HepG2 (cell line): ENCODE measurements around the gene CYP2S1. TPM values are rescaled to one million over a fixed set of nuclear protein-coding genes. Genes with fewer than 3 reads are reported as not detected.

Experiments
- ARHGAP35 ChIP-seq: sonication (generic); formaldehyde crosslinking; IDR thresholded peaks from 2 replicates; pipeline ENCODE4 v1.9.0; 2022; ENCODE audit warnings: mild to moderate bottlenecking, inconsistent platforms, moderate library complexity, missing genetic modification reagents, borderline replicate concordance
- BHLHE40 ChIP-seq: IDR thresholded peaks from 2 replicates; pipeline ENCODE4 v1.6.1; 2011; ENCODE audit warnings: low read length, improper control_type of control experiment
- CAMTA2 ChIP-seq: sonication (generic); formaldehyde crosslinking; IDR thresholded peaks from 2 replicates; pipeline ENCODE4 v1.4.0; 2020; ENCODE audit warnings: mild to moderate bottlenecking, missing genetic modification reagents, borderline replicate concordance
- EHMT2 ChIP-seq: fragments of 200-600 bp; sonication (generic); IDR thresholded peaks from 2 replicates; pipeline ENCODE4 v1.7.0; 2017; ENCODE audit warnings: antibody characterized with exemption, low read depth, low read length, borderline replicate concordance
- FOXM1 ChIP-seq: sonication (generic); formaldehyde crosslinking; IDR thresholded peaks from 2 replicates; pipeline ENCODE4 v1.5.0; 2020; ENCODE audit warnings: missing genetic modification reagents
- HDAC6 ChIP-seq: fragments of 200-600 bp; sonication (generic); IDR thresholded peaks from 2 replicates; pipeline ENCODE4 v1.7.0; 2017; ENCODE audit warnings: mild to moderate bottlenecking, antibody characterized with exemption, low read length, low read depth
- ISL2 ChIP-seq: sonication (generic); formaldehyde crosslinking; IDR thresholded peaks from 2 replicates; pipeline ENCODE4 v1.5.0; 2020; ENCODE audit warnings: missing genetic modification reagents
- REPIN1 ChIP-seq: sonication (generic); formaldehyde crosslinking; IDR thresholded peaks from 2 replicates; pipeline ENCODE4 v1.8.0; 2022; ENCODE audit warnings: missing genetic modification reagents, low read depth, mild to moderate bottlenecking, borderline replicate concordance
- SOX13 ChIP-seq, 3 experiments: fragments of 450-650 bp in 1 of 3; sonication (generic) in 1 of 3; formaldehyde crosslinking in 1 of 3; IDR thresholded peaks in 2 of 3; conservative IDR thresholded peaks in 1 of 3; 2 replicates each; pipeline versions ENCODE4 v1.5.0 to v1.6.1; 2016 to 2020; ENCODE audit warnings: antibody characterized with exemption in 1 of 3, mild to moderate bottlenecking in 1 of 3, missing compliant biosample characterization in 1 of 3, missing genetic modification reagents in 1 of 3, moderate library complexity in 1 of 3
- SP5 ChIP-seq: IDR thresholded peaks from 2 replicates; pipeline ENCODE4 v1.6.1; 2016; ENCODE audit warnings: low read depth, borderline replicate concordance
- TAF15 ChIP-seq: fragments of 200-400 bp; formaldehyde crosslinking; IDR thresholded peaks from one replicate; pipeline ENCODE4 v1.6.1; 2018; ENCODE audit warnings: mild to moderate bottlenecking, low read depth, low read length; ENCODE audit not compliant: poor library complexity, severe bottlenecking
- TGIF2 ChIP-seq: IDR thresholded peaks from 2 replicates; pipeline ENCODE4 v1.6.1; 2016; ENCODE audit warnings: control low read depth, missing compliant biosample characterization
- TP53 ChIP-seq: sonication (generic); formaldehyde crosslinking; conservative IDR thresholded peaks from 2 replicates; pipeline ENCODE4 v1.4.0; 2020; ENCODE audit warnings: missing genetic modification reagents
- ZNF10 ChIP-seq: sonication (generic); formaldehyde crosslinking; IDR thresholded peaks from 2 replicates; pipeline ENCODE4 v1.4.0; 2020; ENCODE audit warnings: mild to moderate bottlenecking, low read depth, missing genetic modification reagents, borderline replicate concordance
- ZNF337 ChIP-seq: sonication (generic); formaldehyde crosslinking; IDR thresholded peaks from 2 replicates; pipeline ENCODE4 v1.5.1; 2020; ENCODE audit warnings: missing genetic modification reagents, low read depth, mild to moderate bottlenecking, borderline replicate concordance
- ZNF550 ChIP-seq: sonication (generic); formaldehyde crosslinking; IDR thresholded peaks from 2 replicates; pipeline ENCODE4 v1.4.0; 2020; ENCODE audit warnings: mild to moderate bottlenecking, missing genetic modification reagents, borderline replicate concordance
- ZNF558 ChIP-seq: sonication (generic); formaldehyde crosslinking; IDR thresholded peaks from 2 replicates; pipeline ENCODE4 v1.9.0; 2022; ENCODE audit warnings: mild to moderate bottlenecking, missing genetic modification reagents, borderline replicate concordance
- ZNF816 ChIP-seq: sonication (generic); formaldehyde crosslinking; IDR thresholded peaks from 2 replicates; pipeline ENCODE4 v1.8.0; 2022; ENCODE audit warnings: missing genetic modification reagents, mild to moderate bottlenecking, borderline replicate concordance
- polyA plus RNA-seq, 8 experiments: library from polyadenylated mRNA; depleted of rRNA in 3 of 8; stranded (reverse) in 7 of 8; unstranded in 1 of 8; fragments of >200 nt; fragmentation: Illumina TruSeq in 4 of 8; extraction: Trizol in 4 of 8; gene quantifications; 2 replicates each; pipeline versions ENCODE4 v1.2.1 to v1.2.3, GENCODE V29; 2011 to 2016; ENCODE audit warnings: low read depth in 4 of 8, missing spikeins in 1 of 8, mixed read lengths in 1 of 8; ENCODE audit not compliant: insufficient read depth in 1 of 8
- total RNA-seq, 5 experiments: library from RNA; depleted of rRNA; stranded (reverse); fragments of >200 nt; fragmentation: Illumina TruSeq; extraction: Trizol; gene quantifications; 2 replicates each; pipeline ENCODE4 v1.2.3, GENCODE V29; 2016; ENCODE audit warnings: low read depth in 1 of 5
- TF ChIP-seq, protein P1 (sequence below): IDR thresholded peaks from 2 replicates; pipeline ENCODE4 v1.6.1; 2016; ENCODE audit warnings: missing genetic modification reagents, missing compliant biosample characterization
- TF ChIP-seq, protein P2 (sequence below): sonication (generic); formaldehyde crosslinking; IDR thresholded peaks from 2 replicates; pipeline ENCODE4 v1.5.0; 2020; ENCODE audit warnings: missing genetic modification reagents
- TF ChIP-seq, protein P3 (sequence below): sonication (generic); formaldehyde crosslinking; IDR thresholded peaks from 2 replicates; pipeline ENCODE4 v1.4.0; 2020; ENCODE audit warnings: missing genetic modification reagents, borderline replicate concordance

The CYP2S1 gene
- total and polyA plus RNA-seq, 2 of the 13 experiments (the other 11 are each of a cell fraction or from before 2014, with no cell fraction given) = 0.09 to 2.1 TPM

DNA sequence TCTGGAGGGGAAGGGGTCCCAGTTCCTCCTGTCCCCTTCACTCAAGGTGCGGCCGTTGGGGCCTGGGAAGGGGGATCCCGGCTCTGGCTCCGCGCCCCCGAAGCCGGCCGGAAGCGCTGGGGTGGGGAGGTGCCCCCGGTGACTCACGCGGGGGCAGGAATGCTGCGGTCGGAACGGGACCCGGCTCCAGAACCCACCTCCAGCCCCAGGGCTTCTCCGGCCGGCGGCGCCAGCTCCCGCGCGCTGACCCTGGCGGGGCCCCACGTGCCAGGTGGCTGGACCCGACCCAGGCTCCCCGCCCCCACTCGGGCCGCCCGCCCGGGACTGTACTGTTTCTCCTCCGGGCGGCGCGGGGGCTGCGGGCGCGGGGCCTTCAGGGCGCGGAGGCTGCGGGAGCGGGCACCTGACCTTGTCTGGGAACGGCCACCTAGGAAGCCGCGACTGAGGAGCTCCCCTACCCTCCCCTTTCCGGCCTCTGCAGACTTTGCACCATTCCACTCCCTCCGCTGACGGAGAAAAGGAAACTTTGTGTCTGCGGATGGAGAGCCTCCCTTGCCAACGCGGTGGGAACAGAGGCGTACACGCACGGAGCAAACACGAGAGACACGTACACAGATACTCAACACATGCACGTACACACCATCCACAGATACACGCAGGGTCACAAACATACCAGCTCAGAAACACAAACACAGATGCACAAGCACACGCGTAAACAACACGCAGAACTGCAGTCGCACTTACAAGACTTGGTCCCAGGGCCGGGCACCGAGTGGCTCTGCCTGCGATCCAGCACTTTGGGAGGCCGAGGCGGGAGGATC, 33.2 kb downstream of the CYP2S1 start (continued):
- peak; percentile 47; the same call in 1 of the 2 replicates for TF ChIP-seq TP53
- no peak for TF ChIP-seq TAF15
- TF ChIP-seq, protein P1, sequence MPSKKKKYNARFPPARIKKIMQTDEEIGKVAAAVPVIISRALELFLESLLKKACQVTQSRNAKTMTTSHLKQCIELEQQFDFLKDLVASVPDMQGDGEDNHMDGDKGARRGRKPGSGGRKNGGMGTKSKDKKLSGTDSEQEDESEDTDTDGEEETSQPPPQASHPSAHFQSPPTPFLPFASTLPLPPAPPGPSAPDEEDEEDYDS (CRISPR knock-in tag) = no peak
- TF ChIP-seq BHLHE40 = peak; percentile 85
- TF ChIP-seq CAMTA2 = 0 out of 2 replicates have a peak, but pooled peaks have one; percentile 25
- TF ChIP-seq ZNF816 (CRISPR knock-in tag) = no peak
- TF ChIP-seq EHMT2 = no peak
- TF ChIP-seq ZNF550 (CRISPR knock-in tag) = no peak
- peak; percentile 79 for TF ChIP-seq TGIF2 (CRISPR knock-in tag)
- peak; percentile 52 for TF ChIP-seq REPIN1 (CRISPR knock-in tag)
- peak; percentile 28; the same call in 1 of the 2 replicates for TF ChIP-seq ISL2 (CRISPR knock-in tag)
- TF ChIP-seq ARHGAP35 (CRISPR knock-in tag) = no peak
- TF ChIP-seq HDAC6 = no peak
- no peak for TF ChIP-seq SOX13 (IDR thresholded peaks at IDR 0.05)
- TF ChIP-seq SOX13 (CRISPR knock-in tag; conservative IDR thresholded peaks at IDR 0.05 in 1 of 2, IDR thresholded peaks at IDR 0.05 in 1 of 2) = peak in 1 of 2 experiments; percentile 35; a peak in 1 of 4 replicates
- TF ChIP-seq ZNF558 (CRISPR knock-in tag) = no peak
- TF ChIP-seq SP5 (CRISPR knock-in tag) = no peak; the same call in 1 of the 2 replicates
- TF ChIP-seq ZNF10 (CRISPR knock-in tag) = no peak
- 0 out of 2 replicates have a peak, but pooled peaks have one; percentile 51 for TF ChIP-seq ZNF337 (CRISPR knock-in tag)
- TF ChIP-seq FOXM1 (CRISPR knock-in tag) = no peak
- TF ChIP-seq, protein P2, sequence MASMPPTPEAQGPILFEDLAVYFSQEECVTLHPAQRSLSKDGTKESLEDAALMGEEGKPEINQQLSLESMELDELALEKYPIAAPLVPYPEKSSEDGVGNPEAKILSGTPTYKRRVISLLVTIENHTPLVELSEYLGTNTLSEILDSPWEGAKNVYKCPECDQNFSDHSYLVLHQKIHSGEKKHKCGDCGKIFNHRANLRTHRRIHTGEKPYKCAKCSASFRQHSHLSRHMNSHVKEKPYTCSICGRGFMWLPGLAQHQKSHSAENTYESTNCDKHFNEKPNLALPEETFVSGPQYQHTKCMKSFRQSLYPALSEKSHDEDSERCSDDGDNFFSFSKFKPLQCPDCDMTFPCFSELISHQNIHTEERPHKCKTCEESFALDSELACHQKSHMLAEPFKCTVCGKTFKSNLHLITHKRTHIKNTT = no peak
- TF ChIP-seq, protein P3, sequence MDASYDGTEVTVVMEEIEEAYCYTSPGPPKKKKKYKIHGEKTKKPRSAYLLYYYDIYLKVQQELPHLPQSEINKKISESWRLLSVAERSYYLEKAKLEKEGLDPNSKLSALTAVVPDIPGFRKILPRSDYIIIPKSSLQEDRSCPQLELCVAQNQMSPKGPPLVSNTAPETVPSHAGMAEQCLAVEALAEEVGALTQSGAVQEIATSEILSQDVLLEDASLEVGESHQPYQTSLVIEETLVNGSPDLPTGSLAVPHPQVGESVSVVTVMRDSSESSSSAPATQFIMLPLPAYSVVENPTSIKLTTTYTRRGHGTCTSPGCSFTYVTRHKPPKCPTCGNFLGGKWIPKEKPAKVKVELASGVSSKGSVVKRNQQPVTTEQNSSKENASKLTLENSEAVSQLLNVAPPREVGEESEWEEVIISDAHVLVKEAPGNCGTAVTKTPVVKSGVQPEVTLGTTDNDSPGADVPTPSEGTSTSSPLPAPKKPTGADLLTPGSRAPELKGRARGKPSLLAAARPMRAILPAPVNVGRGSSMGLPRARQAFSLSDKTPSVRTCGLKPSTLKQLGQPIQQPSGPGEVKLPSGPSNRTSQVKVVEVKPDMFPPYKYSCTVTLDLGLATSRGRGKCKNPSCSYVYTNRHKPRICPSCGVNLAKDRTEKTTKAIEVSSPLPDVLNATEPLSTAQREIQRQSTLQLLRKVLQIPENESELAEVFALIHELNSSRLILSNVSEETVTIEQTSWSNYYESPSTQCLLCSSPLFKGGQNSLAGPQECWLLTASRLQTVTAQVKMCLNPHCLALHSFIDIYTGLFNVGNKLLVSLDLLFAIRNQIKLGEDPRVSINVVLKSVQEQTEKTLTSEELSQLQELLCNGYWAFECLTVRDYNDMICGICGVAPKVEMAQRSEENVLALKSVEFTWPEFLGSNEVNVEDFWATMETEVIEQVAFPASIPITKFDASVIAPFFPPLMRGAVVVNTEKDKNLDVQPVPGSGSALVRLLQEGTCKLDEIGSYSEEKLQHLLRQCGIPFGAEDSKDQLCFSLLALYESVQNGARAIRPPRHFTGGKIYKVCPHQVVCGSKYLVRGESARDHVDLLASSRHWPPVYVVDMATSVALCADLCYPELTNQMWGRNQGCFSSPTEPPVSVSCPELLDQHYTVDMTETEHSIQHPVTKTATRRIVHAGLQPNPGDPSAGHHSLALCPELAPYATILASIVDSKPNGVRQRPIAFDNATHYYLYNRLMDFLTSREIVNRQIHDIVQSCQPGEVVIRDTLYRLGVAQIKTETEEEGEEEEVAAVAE (CRISPR knock-in tag) = peak; percentile 2; the same call in 1 of the 2 replicates
